Calu3 (cell line): ENCODE measurements around the gene PRPF40B. TPM values are rescaled to one million over a fixed set of nuclear protein-coding genes. Genes with fewer than 3 reads are reported as not detected.

ENCODE experiments used
- BruUV-seq: library from RNA; stranded (reverse); fragments of 400-500 nt; replicated peaks from 2 replicates; lab custom pipeline; 2021; lab: Mats Ljungman, UMichigan
- CTCF ChIA-PET: fragments of 300-600 bp; sonication (Branson Sonifier 250); formaldehyde crosslinking; loops from one replicate; lab custom pipeline; 2022; ENCODE audit warnings: antibody characterized with exemption; lab: Charles Lee
- DNase-seq: peaks from one replicate; pipeline ENCODE4 v3.0.0; 2022
- H3K27ac Mint-ChIP-seq: one replicate; pipeline ENCODE4 v1.8.0; 2022; ENCODE audit warnings: mixed read lengths; ENCODE audit not compliant: unreplicated experiment
- H3K27me3 Mint-ChIP-seq: one replicate; pipeline ENCODE4 v1.8.0; 2022; ENCODE audit warnings: mixed read lengths; ENCODE audit not compliant: unreplicated experiment
- H3K36me3 Mint-ChIP-seq: one replicate; pipeline ENCODE4 v1.8.0; 2022; ENCODE audit warnings: mild to moderate bottlenecking, moderate library complexity, mixed read lengths; ENCODE audit not compliant: insufficient read depth, unreplicated experiment
- H3K4me1 Mint-ChIP-seq: one replicate; pipeline ENCODE4 v1.8.0; 2022; ENCODE audit warnings: mild to moderate bottlenecking, low read depth, mixed read lengths; ENCODE audit not compliant: unreplicated experiment
- H3K4me3 Mint-ChIP-seq: one replicate; pipeline ENCODE4 v1.8.0; 2022; ENCODE audit warnings: mild to moderate bottlenecking, low read depth, moderate library complexity, mixed read lengths; ENCODE audit not compliant: unreplicated experiment
- H3K9me3 Mint-ChIP-seq: one replicate; pipeline ENCODE4 v1.8.0; 2022; ENCODE audit warnings: low read depth, mixed read lengths; ENCODE audit not compliant: unreplicated experiment
- intact Hi-C: fragments of 100-400 bp; cut with micrococcal nuclease; formaldehyde crosslinking; loops from one replicate; pipeline ENCODE4 v1.10.0; 2022; ENCODE audit not compliant: unreplicated experiment
- total RNA-seq: library from RNA; stranded (reverse); gene quantifications from 2 replicates; pipeline ENCODE4 v1.2.3, GENCODE V29; 2022
- TF ChIP-seq, protein P1 (sequence below): fragments of 200-600 bp; IDR thresholded peaks from one replicate; pipeline ENCODE4 v1.8.0; 2022; ENCODE audit warnings: antibody characterized with exemption; ENCODE audit not compliant: unreplicated experiment

Gene PRPF40B
- total RNA-seq, 1 experiment from 2014 or later: 21.7 TPM

DNA sequence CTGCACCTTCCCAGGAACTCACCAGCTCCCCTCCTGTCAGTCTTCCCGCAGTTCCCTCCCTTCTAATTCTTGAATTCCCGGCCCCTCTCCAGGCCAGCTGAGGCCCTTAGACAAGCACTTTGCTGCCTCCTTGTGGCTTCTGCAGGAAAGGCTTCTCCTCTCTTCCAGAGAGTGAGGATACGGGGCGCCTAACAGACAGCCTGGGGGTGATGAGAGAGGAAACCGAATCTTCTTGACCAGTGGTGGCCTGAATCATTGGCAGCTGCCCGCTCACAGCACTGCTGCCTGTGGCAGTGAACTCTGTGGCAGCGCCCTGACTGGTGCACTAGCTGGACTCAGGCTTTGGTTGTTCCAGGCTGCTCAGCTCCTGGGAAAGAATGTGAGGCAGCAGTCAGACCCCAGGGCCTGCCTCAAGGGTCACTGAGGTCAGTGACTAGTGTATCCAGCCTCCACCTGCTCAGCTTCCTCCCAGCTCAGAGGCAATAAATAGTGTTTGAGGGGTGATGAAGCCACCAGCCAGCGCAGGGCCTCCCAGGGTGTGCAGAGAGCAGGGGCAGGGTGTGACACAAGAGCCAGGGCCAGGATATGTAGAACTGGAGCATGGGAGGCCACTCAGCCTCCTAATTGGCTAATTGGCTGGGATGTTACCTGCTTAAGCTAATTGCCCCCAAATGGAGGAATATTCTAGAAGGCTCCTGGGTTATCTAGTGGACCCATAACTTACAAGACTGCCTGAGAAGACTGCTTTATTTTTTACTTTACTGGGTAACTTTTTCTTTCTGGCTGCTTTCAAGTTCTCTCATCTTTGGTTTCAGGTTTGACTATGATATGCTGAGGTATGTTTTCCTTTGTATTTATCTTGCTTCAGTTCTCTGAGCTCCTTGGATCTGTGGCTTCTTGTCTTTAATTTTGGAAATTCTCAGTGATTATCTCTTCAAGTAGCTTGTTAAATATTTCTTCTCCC lies 42.5 kb upstream of the PRPF40B start:
- Mint-ChIP-seq H3K36me3 (peaks cover 5% of the 10 kb centered on the region), H3K4me3 (no peak overlapping the region), H3K9me3 (no peaks in the 10 kb centered on the region), H3K4me1 (no peaks in the 10 kb centered on the region), H3K27ac (no peak overlapping the region), H3K27me3 (no peaks in the 10 kb centered on the region)
- CTCF ChIA-PET: interaction anchor here (0.6 to 1.3 kb wide), 8 partner anchors 14 to 249 kb away, joined by 3 to 6 read pairs (median 4); partner anchors contain the start of gene SPATS2
- TF ChIP-seq, protein P1, sequence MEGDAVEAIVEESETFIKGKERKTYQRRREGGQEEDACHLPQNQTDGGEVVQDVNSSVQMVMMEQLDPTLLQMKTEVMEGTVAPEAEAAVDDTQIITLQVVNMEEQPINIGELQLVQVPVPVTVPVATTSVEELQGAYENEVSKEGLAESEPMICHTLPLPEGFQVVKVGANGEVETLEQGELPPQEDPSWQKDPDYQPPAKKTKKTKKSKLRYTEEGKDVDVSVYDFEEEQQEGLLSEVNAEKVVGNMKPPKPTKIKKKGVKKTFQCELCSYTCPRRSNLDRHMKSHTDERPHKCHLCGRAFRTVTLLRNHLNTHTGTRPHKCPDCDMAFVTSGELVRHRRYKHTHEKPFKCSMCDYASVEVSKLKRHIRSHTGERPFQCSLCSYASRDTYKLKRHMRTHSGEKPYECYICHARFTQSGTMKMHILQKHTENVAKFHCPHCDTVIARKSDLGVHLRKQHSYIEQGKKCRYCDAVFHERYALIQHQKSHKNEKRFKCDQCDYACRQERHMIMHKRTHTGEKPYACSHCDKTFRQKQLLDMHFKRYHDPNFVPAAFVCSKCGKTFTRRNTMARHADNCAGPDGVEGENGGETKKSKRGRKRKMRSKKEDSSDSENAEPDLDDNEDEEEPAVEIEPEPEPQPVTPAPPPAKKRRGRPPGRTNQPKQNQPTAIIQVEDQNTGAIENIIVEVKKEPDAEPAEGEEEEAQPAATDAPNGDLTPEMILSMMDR: peak; percentile 66
- intact Hi-C loops: no loop called here
- no TSS peak for BruUV-seq
- peak; percentile 66 for DNase-seq

DNA sequence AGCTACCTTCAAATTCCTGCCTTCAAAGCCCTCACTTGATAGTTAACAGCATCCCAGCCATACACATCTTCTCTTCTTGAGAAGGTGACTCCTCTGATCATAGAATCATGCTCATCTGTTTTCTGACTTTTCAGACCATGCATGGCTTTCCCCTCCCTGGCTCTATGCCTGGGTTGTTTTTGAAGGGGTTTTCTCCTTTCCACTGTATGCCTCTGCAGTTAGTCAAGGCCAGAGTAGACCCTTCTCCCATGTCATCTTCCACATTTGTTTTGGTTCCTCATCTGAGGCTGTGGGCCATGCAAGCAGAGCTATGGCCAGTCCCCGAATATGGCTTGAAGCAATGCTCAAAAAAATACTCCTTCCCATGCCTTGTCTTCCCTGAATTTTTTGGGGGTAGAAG lies 41.2 kb upstream of the PRPF40B start:
- Mint-ChIP-seq H3K4me3 (no peak overlapping the region), H3K4me1 (no peaks in the 10 kb centered on the region), H3K9me3 (no peaks in the 10 kb centered on the region), H3K36me3 (peaks cover 5% of the 10 kb centered on the region), H3K27ac (no peak overlapping the region), H3K27me3 (no peaks in the 10 kb centered on the region)
- no peak for DNase-seq
- BruUV-seq: no TSS peak
- CTCF ChIA-PET: no interaction called here
- TF ChIP-seq, protein P1: no peak
- intact Hi-C loops: no loop called here

DNA sequence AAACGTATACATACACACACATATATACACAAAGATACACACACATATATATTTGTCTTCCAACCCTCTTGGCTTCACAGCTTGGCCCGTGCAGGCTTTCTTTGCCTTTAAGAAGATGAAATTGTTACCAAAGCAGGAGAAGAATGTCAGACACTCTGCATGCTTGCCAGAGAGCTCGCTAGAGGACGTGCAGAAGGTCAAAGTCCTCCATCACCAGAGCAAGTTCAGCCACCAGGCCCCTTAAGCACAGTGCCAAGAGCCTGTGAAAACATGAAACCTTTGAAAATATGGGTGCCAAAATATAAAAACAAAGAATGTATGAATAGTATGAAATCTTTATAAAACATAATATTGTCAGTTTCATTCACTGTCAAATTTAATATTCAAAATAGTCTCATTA lies 40.5 kb upstream of the PRPF40B start:
- CTCF ChIA-PET: no interaction called here
- DNase-seq: no peak
- intact Hi-C loops: no loop called here
- peaks cover 5% of the 10 kb centered on the region for H3K36me3 Mint-ChIP-seq
- no peaks in the 10 kb centered on the region for H3K27me3 Mint-ChIP-seq
- H3K4me1 Mint-ChIP-seq: no peaks in the 10 kb centered on the region
- H3K9me3 Mint-ChIP-seq: no peaks in the 10 kb centered on the region
- H3K27ac Mint-ChIP-seq: no peak overlapping the region
- TF ChIP-seq, protein P1: no peak
- BruUV-seq: no TSS peak
- H3K4me3 Mint-ChIP-seq: no peak overlapping the region

DNA sequence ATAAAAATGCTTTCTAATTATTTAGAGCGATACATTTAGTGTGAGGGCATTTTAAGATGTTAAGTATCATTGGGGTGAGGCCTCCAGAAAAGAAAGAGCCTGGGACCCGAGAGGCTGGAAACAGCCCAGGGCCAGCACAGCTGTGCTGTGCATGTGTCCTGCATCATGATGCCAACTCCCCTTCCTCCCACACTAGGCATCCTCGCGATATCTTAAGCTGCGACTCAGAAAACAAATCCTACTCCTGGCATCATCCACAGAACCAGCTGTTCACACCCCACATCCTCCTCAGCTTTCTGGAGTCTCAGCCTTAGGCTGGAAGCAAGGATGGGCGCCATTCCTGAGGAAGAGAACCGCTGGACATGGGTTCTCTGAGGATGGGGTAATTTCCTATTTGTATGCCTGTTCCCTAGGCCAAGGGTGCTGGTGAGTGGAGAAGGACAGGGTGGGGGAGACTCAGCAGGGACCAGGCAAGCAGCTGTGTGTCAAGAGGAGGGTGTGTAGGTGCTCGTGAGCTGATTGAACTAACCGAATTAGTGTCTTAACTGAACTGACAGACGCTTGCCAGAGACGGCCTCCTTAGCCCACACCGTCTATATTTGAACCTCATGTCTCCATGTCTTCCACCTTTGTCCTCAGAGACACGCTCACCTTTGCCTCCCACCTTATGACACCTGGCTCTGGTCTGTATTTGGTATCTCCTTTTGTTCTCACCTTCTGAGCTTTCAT lies 39.8 kb upstream of the PRPF40B start:
- BruUV-seq: no TSS peak
- Mint-ChIP-seq H3K27ac (no peak overlapping the region), H3K9me3 (no peaks in the 10 kb centered on the region), H3K4me1 (no peaks in the 10 kb centered on the region), H3K4me3 (no peak overlapping the region), H3K27me3 (no peaks in the 10 kb centered on the region), H3K36me3 (peaks cover 5% of the 10 kb centered on the region)
- DNase-seq: no peak
- intact Hi-C loops: no loop called here
- CTCF ChIA-PET: no interaction called here
- TF ChIP-seq, protein P1: no peak
